HG02678 (cell line): ENCODE results near the gene TMEM54.

ENCODE experiments used
- ATAC-seq: cut with Tn5 transposase; IDR thresholded peaks from one replicate; pipeline ENCODE4 v1.9.1; 2021; ENCODE audit warnings: mild to moderate bottlenecking, moderate library complexity; ENCODE audit not compliant: unreplicated experiment

Gene TMEM54

DNA sequence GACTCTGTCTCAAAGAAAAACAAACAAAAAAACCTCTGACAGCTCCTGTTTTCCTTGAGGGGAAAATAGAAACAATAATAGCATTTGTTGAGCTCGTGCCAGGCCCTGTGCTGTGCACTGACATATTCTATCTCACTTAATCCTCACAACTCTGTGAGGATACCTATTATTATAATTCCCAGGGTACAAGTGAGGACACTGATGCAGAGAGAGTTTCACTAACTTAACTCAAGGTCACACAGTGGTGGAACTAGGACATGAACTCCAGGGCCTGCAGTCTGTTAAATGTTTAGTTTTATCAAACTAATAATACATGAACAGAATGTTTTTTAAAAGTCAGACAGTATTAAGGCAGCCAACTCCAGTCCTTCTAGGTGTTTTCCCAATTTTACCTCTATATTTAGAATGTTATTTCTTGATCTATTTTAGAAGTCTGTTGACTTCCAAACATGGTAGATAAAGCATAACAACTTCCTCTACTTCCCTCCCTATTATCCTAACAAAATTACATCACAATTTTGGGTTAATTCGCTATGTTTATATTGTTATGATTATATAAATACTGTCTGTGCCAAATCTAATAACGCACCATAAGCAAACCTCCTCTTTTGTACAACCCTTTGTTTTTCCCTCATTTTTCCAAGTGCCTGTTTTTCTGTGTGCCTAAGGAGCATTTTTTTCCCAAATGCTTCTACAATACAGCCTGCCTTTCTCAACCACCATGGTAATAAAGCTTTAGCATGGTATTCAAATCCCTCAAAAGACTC is 35.4 kb downstream of the TMEM54 start:
- ATAC-seq = no peak

DNA sequence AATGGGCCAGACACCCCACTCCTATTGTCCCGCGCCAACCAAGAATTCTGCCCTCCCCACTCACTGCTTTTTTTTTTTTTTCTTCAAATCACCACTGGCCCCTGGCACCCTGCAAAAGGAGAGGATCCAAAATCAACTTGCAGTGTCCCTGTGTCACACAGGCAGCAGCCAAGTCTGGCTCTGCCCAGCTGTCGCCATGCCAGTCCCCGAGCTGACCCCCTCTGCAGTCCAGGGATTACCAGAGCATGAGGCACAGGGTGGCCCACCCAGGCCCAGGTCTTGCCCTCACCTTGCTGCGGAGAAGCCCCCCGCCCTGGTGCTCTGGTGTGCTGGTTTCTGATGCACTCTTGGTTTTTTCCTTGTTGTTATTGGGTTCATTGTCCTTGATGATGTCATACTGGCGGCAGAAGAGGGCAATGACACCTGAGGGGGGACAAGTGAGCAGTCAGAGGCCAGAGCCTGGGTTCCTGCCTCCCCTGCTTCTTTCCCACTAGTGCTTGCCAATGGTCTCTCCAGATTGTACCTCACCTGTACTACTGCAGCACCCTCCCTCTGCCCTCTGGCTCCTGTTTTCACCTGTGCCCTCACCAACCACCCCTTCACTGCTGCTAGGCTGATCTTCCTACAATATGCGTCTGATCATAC is 36.7 kb downstream of the TMEM54 start:
- no peak for ATAC-seq

DNA sequence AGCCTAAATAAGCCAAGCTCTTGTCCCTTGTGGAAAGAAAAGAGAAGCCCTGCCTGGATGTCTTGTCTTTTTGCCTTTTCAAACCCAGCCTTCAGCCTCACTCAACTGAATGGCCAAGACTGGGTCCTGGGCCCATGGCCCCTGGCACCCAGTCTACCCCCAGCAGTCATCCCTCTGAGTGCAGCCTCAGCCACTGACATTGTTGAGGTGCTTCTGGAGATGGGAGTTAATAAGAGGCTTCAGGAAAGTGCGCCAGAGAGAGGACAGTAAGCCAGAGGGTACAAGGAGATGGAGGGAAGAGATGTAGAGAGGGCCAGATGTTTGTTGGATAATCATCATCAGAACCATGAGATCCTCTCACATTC is 37.3 kb downstream of the TMEM54 start:
- ATAC-seq = no peak

DNA sequence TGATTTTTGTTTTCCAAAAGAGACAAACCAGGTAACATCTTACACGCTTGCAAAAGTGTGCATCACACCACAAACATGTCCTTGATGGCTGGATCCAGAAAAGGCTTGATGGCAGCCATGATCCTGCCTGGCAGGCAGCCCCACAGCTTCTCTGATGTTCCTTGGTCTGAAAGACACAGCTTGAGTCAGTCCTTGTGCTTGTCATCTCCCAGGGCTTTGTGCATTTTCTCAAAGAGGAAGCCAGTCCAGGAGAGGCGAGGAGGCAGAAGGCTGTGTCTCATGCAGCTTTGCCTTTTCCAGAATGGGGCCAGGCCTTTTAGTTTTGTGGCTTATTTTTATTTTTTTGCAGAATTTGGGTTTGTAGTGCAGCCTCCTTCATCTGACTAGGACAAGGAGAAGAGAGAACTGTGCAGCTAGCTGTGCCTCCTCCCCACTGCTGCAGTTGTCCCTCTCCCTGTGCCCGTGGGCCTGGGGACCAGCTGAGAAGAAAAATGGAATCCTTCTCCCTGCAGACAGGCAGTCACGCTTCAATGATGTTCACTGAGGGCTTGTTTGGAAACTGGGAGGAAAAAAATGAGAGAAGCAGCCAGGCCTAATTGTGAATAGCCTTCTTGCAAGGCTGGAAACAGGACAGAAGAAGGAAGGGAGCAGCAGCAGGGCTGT is 37.8 kb downstream of the TMEM54 start:
- no peak for ATAC-seq

DNA sequence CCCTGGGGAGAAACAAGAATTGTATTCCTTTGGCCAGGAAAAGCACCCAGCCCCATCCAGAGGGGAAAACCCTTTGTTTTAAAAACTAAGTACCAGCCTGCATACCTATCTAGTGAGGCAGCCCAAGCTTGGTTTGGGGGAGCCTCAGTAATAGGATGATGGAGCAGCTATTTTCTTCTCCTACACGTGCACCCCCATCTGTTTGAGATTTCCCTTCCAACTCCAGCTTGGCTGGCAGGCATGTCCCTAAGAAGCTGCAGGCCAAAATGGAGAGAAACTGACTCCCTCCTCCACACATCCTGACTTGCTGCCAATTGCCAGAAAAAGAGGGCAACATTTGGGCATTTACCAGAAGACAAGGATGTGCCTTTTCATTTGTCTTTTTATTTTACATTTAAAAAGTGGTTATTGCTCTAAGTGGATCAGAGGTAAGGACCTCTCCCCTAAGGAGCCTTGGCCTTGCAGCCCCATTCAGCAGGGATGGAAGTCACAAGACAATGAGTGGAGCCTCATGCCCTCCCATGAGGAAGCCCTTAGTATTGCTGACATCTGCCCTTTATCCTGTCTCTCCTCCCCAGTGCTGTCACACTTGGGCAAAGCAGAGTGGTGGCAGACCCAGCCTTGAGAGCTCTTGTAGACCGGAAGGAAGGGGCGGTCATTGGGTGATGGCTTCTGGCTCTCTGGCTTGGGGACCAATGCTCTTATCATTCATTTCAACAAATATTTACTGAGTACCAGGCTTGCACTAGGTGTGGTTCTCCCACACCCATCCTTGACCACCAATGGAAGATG is 39.1 kb downstream of the TMEM54 start:
- ATAC-seq = no peak

DNA sequence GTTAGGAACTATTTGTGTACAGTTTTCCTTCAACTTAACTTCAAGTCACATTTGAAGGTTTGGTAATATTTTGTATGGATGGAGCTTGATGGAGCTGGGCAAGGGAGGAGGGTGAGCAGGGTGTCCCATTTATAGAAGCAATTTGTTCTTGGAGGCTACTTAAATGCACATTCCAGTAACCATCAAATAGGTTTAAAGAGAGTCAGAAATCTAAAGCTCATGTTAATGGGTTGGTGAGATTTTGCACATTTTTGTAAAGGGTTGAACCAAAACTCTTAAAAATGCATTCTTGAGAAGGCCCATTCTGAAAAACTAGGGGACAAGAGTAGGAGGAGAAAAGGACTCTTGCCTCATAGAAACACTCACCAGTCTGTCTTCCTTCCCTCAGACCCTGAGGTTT is 40.6 kb downstream of the TMEM54 start:
- ATAC-seq = no peak

- ATAC-seq = no peak
These were observed 41.3 kb downstream of the TMEM54 start for GRCh38 chr1:32859915-32860314.

DNA sequence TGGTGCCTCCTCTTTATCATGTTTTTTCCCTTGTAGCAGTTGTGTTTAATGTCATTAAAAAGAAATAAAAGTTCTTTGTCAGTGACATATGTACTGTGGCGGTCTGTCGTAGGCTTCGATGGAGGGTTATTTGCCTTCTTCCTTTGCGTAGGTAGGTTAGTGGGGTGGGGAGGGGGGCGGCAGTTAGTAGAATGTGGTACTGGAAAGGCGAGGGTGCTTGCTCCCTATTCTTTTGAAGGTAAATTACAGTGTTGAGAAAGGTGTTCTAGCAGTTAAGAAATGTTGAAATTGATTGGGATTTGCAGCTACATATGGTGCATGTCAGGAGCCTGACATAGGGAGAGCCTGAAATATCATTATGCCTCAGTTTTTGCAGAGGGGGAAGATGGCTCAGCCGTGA is 42.4 kb downstream of the TMEM54 start:
- ATAC-seq = no peak

DNA sequence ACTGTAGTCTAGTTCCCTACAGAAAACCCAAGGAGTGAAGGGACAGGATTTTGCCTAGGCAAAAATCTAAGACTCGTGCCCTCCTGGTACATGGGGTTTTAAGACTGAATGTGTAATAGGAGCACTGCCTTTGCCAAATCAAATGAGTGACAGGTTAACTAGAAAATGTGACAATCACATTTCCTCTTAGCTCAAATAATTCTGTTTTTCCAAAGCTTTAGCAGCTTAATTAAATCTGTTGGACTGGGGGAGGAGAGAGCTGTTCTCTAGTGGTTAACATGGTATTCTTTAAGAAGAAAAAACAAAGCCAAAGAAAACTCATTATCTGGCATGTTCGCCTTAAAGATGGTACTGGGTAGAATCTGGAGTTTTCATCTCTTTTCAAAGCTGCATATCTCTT is 43.1 kb downstream of the TMEM54 start:
- ATAC-seq = no peak

GRCh38 chr1:32855861-32856617 is 45.1 kb downstream of the TMEM54 start:
- ATAC-seq = no peak

GRCh38 chr1:32848354-32849063 is 52.7 kb downstream of the TMEM54 start:
- ATAC-seq = no peak
